GM21529 (cell line): Measurements from ENCODE around the gene PCNT.
"Not testable (repeated sequence)": the region's sequence is repeated elsewhere in the genome, so short reads cannot be mapped to it uniquely, and the experiment has no call there.

Experiments used
- ATAC-seq: cut with Tn5 transposase; IDR thresholded peaks from one replicate; pipeline ENCODE4 v1.9.1; 2021; ENCODE audit not compliant: unreplicated experiment

The PCNT gene

DNA sequence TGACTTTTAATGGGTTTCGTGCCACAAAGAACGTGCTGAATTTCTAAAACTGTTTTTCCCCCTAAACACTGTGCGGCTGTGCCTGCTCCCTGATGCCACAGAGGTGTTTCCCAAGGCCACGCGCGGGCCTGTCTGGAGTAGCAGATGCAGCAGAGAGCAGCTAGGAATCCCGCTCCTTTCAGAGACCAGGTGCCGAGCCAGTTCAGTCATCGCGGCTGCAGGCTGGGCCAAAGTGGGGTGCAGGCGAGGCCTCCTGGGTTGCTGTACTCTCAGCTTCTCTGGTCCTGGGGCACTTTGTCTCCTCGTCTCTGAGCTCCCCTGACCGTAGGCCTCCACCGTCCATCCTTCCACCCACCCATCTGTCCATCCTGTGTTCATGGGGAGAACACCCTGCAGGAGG is 117.4 kb downstream of the PCNT start:
- no peak for ATAC-seq

DNA sequence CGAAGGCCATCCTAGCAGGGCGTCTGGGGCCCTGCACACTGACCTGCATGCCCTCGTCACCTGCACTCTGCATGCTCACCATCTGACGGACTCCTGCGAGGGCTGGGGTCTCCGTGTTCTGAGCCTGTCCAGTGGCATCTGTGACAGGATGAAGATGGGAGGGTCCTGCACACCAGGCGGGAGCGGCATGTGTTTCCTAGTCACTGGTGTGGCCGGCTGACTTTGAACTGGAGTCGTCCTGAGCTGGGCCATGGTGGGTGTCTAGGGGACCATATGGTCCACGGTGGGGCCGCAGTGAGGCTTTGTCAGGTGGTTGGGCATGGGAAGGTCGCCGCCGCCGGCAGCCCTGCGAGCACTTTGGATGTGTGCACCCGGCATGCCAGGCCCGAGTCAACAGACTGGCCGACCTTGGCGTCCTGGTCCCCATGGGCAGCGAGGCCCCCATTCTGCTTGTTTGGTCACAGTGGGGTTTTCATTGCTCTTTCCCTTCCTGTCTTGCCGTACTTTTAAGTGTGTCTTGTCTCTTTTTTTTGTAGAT is 118.1 kb downstream of the PCNT start:
- no peak for ATAC-seq

DNA sequence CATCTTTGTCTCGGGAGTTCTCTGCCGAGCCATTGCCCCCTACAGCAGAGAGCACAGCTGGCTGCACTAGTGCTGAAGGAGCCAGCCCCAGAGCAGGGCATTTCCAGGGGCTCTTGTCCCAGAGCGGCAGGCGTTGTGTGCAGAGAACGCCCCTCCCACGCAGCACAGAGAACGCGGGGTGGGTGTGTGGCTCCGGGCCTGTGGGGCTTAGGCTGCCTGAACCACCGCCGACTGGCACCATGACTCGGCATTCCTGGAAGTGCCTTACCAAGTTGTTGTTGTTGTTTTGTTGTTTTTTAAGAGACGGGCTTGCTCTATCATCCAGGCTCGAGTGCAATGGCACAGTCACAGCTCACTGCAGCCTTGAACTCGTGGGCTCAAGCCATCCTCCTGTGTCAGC is 119.0 kb downstream of the PCNT start:
- ATAC-seq: no peak

DNA sequence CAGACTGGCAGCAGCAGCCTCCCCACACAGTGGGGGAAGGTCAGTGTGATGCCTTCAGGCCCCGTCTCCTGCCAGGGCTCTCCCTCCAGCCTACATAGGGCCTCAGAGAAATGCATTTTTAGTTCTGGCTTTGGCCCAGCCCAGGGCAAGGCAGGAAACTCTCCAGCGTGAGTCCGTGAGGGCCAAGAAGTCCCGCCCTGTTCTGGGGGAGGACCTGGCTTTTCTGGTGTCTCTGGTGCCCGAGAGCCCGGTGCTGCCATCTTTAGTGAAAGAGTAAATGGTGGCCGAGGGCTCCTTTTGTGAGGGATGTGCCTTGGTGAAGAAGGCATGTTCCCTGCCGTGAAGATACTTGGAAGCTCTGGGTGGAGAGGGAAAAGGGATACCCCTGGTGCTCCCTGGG is 120.0 kb downstream of the PCNT start:
- ATAC-seq: no peak

DNA sequence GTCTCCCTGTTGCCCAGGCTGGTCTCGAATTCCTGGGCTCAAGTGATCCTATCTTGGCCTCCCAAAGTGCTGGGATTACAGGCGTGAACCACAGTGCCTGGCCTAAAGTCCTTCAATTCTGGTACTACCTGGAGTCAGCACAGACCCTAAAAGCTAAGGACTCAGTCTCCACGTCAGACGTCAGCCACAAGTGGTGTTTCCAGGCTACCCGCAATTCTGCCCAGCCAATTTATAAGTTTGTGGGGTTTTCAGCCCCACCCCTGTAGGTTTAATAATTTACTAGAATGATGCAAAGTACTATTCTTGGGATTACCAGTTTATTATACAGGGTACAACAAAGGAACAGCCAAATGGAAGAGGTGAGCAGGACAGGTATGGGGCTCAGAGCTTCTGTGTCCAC is 124.2 kb downstream of the PCNT start:
- ATAC-seq: no peak

DNA sequence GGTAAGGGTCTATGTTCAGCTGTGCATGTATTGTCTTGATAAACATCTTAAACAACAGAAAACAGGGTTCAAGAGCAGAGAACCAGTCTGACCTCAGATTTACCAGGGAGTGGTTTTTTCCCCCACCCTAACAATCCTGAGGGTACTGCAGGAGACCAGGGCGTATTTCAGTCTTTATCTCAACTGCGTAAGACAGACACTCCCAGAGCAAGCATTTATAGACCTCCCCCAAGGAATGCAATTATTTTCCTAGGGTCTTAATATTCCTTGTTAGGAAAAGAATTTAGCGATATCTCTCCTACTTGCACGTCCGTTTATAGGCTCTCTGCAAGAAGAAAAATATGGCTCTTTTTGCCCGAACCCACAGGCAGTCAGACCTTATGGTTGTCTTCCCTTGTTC is 124.9 kb downstream of the PCNT start:
- ATAC-seq: not testable (repeated sequence)

DNA sequence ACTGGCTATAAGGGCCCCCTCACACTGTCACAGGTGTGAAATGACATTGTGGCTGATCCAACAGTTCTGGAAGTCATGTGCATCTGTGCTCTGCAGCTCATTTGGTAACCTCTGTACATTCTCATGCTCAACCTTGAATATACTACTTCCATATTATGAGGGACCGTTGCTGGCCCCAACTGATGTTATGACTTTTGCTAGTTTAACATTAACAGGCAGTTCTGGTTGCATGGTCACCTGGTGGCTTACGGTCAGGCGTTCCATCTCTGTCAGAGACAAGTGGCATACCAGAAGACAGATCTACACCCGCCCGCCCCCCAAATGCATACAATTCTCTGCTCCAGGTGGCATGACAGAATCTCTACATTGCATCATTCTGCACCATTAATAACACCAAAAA is 128.8 kb downstream of the PCNT start:
- ATAC-seq: no peak

DNA sequence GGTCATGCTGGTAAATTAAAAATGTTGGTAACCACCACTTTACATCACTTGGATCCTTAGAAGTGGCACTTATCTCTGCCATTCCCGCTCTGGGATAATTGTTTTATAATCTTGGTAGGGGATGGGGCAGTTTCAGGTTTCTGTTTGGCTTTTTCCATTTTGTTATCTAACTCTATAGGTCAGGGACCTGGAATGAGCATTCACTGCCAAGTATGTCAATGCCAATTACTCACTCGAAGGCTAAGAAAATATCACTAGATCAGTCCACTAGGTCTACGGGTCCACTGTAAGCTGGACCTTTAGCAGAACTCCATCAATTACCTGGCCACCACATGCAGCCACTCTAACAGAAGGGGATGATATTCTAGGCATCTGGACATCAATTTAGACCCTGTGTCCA is 130.2 kb downstream of the PCNT start:
- ATAC-seq: no peak

DNA sequence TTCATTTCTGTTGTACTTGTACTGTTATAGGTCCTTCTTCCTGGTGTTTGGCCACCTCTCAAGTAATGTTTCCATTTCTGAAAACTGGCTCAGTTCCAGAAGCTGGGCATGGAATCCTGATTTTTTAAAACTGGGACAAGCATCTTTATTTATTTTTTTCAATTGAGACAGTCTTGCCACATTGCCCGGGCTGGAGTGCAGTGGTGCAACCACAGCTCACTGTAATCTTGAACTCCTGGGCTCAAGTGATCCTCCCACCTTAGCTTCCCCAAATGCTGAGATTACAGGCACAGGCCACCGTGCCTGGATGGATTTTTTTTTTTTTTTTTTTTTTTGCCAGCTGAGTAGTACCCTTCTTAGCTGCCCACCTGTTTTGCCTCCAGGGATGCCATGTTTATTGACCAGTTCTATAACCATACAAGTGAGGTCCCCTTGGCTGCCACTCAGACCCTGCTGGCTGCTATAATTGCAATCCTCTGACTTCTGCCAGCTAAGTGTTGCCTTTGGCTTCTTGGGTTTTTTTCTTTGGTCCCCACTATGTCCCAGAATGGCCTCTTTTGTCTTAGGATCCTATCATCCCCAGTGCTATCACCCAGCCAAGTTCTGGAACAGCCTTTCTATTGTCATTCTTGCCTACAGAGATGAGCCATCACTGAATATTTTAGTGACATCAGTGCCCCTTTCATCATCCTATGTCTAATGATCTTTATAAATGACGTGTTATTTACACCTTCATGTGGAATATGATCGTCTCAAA is 130.9 kb downstream of the PCNT start:
- ATAC-seq: no peak

DNA sequence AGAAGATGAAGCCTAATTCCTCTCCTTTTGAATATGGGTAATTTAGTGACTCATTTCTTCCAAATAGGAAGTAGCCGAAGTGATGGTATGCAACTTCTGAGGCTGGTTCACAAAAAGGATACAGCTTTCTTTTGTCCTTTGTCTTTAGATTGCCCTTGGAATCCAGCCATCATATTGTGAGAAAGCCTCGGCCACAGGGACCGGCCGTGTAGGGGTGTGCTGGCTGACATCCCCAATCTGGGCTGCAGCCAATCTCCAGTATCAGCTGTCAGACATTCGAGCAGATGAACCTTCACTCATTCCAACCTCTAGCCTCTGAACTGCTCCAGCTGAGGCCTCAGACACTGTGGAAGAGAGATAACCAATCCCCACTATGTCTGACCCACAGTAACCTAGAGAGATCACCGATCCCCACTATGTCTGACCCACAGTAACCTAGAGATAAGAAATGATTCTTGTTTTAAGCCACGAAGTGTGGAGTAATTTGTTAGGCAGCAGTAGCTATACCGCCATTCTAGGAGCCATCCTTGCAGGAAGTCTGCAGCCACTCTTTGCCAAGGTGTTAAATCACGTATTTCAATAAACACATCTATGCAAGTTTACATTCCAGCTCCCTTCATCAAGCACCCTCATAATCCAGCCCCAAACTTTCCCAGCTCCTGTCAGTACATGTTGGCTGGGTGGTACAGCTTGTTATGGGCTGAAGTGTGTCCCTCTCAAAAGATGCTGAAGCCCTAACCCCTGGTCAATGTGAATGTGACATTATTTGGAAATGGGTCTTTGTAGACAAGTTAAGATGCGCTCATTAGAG is 131.8 kb downstream of the PCNT start:
- ATAC-seq: no peak

DNA sequence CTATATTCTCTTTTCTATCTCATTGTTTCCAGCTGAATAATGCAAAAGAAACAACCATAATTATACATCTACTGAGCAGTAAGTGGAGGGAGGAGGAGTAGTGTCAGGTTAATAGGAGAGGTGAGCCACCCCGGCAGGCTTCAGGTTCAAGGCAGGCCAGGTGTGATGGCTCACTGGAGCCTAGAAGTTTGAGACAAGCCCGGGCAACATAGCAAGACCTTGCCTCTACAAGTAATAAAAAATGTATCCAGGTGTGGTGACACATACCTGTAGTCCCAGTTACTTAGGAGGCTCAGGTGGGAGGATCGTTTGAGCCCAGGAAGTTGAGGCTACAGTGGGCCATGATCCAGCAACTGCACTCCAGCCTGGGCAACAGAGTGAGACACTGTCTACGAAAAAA is 132.8 kb downstream of the PCNT start:
- ATAC-seq: no peak

DNA sequence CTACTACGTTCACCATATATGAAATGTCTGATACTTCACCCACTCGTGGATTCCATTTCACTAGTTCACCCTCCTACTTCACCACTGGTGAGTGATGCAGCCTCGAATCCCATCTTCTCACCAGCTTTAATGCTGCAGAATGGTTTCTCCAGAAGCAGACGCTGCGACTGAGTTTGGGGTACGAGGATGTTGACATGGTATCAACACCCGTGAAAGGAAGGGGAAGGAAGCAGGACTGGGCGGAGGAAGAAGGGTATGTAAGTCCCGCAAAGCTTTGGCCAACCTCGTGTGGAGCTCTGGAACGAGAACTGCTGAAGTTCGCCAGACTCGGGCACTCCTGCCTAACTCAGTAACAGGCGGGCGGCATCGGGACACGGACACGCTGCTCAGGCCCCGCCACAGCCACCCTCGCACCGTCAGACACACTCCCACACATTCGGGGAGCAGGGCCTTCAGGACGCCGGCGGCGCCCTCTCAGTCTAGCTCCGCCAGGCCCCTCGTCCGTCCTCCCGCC is 133.9 kb downstream of the PCNT start:
- peak; percentile 25 for ATAC-seq

DNA sequence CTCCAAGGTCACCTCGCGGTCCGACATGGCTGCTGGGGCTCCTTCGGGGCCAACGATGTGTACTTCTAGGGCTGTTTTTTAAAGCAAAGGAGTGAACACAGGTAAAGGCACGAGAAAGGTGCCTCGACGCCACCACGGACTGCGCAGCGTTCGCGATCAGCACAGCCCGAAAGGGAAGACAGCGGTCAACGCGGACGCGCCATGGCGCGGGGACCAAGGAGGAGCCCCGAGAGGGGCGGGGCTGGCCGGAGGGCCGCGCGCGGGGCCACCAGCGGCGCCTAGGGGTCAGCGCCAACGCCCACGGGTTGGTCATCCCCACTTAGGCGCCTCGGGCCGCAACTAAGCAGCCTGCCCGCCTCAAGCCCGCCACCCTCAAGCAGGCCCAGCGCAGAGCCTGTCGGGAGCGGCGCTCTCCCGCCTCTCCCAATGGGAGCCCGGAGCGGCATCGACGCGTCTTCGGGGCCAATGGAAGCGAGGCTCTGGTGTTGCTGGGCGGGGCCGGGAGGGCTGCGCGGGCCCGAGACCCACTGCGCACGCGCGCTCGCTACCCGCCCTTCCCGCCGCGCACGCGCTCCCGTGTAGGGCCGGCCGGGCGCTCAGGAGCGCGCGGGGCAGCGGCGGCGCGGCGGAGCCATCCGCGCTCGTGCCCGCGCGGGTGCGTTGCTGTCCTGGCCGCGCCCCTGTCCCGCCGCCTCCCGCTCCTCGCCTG is 134.5 kb downstream of the PCNT start, which contains the start of gene DIP2A:
DIP2A (plus strand) TSS at position 577 of the 709 bp plus-strand sequence. CDS start 241 bp downstream, outside the sequence.
- peak; percentile 90 for ATAC-seq

DNA sequence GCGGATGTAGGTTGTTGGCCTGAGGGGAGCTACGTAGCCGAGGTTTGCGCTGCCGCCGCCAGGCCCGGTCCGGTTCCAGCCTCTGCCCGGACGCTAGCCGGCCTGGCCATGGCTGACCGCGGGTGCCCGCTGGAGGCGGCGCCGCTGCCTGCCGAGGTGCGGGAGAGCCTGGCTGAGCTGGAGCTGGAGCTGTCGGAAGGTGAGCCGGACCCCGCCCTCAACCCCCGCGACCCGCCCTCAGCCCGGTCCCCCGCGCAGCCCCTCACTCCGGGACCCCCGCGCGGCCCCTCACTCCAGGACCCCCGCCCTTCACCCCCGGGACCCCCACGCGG is 135.0 kb downstream of the PCNT start:
- ATAC-seq: no peak

DNA sequence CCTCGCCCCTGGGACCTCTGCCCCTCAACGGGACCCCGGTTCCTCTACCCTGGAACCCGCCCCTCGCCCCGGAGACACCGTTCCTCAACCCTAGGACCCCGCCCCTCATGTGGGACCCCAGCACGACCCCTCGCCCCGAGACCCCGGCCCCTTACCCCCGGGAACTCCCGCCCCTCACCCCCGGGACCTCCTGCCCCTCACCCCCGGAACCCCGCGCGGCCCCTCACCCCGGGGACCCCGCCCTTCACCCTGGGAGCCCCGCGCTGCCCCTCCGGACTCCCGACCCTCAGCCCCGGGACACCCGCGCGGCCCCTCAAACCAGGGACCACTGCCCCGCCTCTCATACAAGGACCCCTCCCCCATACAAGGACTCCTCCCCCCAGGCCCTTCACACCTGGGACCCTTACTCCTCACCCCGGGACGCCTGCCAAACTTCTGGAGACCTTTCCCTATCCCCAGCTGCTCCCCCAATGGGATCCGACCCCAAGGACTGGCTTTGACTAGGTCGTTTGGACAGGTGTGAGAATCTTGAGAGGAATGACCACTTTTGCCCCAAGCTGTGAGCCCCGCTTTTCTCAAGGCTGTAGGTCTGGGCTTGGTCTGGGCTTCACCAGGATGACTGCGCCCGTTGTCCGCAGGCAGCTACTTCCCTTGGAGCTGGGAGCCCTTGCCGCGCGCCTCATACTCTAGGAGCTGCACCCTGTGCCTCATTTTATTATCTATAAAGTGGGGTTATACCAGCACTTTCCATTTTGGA is 135.6 kb downstream of the PCNT start:
- ATAC-seq: no peak

DNA sequence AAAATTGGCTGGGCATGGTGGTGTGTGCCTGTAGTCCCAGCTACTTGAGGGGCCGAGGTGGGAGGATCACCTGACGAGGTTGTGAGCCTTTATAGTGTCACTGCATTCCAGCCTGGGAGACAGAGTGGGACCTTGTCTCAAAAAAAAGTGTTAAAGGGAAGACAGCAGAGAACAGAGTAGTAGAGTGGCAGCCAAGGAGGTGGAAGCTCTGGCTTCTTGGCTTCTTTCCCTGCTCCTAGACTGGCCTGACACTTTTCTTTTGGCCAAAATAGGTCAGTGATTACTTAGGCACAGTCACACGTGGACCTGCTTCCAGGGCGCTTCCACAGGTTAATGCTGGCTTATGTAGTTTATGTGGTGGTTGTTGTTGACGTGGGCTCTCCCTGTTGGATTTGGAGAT is 138.0 kb downstream of the PCNT start:
- no peak for ATAC-seq

DNA sequence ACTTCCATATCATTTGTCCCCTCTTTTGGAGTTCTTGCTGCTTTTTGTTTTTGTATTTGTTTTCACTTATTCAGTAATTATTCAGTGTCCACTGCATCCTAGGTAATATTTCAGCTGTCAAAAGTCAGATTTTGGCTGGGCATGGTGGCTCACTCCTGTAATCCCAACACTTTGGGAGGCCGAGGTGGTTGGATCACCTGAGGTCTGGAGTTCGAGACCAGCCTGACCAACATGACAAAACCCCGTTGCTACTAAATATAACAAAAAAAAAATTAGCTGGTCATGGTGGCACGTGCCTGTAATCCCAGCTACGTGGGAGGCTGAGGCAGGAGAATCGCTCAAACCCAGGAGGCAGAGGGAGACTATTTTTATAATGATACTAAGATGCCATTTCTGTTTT is 141.2 kb downstream of the PCNT start:
- ATAC-seq: not testable (repeated sequence)

DNA sequence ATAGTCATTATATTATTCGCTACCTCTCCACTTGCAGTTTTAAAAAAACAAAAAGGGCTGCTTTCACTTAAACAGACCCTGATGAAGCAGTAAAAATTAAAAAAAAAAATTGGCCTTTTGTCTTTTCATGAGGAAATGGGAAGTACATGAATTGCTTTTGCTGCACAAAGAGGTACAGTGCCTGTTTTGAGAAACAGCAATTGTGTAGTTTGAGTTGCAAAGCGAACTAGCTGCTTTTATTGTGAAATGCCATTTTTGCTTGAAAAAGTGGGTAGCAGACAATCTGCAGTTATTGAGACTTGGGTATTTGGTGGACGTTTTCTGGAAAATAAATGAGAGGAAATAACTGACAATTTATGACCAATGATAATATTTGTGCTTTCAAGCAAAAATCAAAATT is 141.7 kb downstream of the PCNT start:
- ATAC-seq: no peak

DNA sequence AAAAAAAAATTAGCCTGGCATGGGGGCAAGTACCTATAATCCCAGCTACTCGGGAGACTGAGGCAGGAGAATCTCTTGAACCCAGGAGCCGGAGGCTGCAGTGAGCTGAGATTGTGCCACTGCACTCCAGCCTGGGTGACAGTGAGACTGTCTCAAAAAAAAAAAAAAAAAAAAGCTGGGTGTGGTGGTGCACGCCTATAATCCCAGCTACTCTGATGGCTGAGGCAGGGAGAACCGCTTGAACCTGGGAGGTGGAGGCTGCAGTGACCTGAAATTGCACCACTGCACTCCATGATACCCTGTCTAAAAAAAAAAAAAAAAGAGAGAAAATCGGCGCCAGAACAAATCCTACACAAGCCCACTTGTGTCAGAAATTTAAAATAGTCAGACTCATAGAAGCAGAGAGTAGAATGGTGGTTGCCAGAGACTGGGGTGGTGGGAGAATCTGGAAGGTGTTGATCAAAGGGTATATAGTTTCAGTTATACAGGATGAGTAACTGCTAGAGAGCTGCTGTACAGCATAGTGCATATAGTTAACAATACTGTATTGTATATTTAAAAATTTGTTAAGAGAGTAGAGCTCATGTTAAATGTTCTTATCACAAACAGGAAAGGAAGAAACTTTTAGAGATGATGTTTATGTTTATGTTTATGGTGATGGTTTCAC is 144.3 kb downstream of the PCNT start:
- ATAC-seq: no peak

DNA sequence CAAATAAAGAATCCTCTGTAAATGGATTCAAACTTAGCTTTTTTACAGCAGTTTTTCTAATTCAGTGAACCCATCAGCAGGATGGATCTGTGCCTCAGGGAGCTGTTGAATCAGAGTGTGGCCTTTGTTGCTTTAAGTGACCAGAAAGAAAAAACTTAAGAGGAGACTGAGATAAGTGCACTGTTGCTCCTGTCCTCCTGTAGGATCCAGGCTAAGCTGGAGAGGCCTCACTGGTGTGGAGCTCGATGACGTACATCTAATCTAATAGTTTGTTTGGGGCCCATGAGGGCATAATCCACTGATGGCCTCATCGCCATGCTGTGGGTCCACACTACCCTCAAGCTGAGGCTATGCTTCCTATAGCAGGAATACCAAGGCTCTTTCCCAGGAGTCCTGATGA is 145.3 kb downstream of the PCNT start:
- no peak for ATAC-seq
